ENCODE data around the gene EXT2.

- TF ChIP-seq CTCF (IDR thresholded peaks at IDR 0.05), result no peak
- no peak for TF ChIP-seq ZFX (IDR thresholded peaks at IDR 0.05; ENCODE audit: borderline replicate concordance)
Observed at GRCh38 chr11:44146931-44147330, 51.5 kb downstream of the EXT2 start.

All from 22Rv1 (cell line).